Keratinocyte (primary cell): ENCODE data around the gene KSR2.

Experiments used
- EZH2 ChIP-seq: IDR thresholded peaks from one replicate; pipeline ENCODE4 v1.6.1; 2012; ENCODE audit warnings: inconsistent platforms, mild to moderate bottlenecking, low read length, moderate library complexity
- TF ChIP-seq, protein P1 (sequence below), 3 experiments: IDR thresholded peaks in 1 of 3; conservative IDR thresholded peaks in 1 of 3; optimal IDR thresholded peaks in 1 of 3; 2 replicates in 2 of 3; 3 replicates in 1 of 3; pipeline versions ENCODE3 to v1.5.1; 2011; ENCODE audit warnings: low read length in 3 of 3, mild to moderate bottlenecking in 3 of 3, moderate library complexity in 2 of 3, control low read depth in 1 of 3, inconsistent platforms in 1 of 3; ENCODE audit not compliant: insufficient read depth in 2 of 3; ENCODE audit errors: extremely low read depth in 1 of 3

DNA sequence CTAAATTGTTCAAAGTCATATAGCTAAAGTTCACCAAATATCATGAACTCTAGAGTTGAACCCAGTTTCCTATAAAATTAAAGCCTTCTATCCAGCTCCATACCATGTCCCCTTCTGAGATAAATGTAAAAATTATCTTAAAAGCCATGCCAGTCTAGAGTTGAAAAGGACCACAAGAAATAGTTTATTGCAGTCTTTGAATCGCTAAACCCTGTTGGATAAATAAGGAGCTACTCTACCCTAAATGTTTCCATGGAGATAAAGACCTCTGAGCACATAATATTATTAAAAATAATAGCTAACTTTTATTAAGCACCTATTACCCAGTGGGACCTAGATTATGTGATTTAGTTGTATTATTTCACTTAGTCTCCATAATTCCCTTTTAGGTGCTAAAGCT lies 379.8 kb downstream of the KSR2 start:
- TF ChIP-seq, protein P1, sequence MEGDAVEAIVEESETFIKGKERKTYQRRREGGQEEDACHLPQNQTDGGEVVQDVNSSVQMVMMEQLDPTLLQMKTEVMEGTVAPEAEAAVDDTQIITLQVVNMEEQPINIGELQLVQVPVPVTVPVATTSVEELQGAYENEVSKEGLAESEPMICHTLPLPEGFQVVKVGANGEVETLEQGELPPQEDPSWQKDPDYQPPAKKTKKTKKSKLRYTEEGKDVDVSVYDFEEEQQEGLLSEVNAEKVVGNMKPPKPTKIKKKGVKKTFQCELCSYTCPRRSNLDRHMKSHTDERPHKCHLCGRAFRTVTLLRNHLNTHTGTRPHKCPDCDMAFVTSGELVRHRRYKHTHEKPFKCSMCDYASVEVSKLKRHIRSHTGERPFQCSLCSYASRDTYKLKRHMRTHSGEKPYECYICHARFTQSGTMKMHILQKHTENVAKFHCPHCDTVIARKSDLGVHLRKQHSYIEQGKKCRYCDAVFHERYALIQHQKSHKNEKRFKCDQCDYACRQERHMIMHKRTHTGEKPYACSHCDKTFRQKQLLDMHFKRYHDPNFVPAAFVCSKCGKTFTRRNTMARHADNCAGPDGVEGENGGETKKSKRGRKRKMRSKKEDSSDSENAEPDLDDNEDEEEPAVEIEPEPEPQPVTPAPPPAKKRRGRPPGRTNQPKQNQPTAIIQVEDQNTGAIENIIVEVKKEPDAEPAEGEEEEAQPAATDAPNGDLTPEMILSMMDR (optimal IDR thresholded peaks at IDR 0.05 in 1 of 3, IDR thresholded peaks at IDR 0.05 in 1 of 3, conservative IDR thresholded peaks at IDR 0.05 in 1 of 3; ENCODE audit: extremely low read depth in 1 of 3, insufficient read depth in 2 of 3, low read length in 3 of 3), result no peak
- TF ChIP-seq EZH2, result no peak
